GM18867 (cell line): ENCODE data around the gene TRUB1.
A peak's percentile ranks its signal among the peaks of the same experiment; 100 is the strongest.

Experiments
- ATAC-seq: cut with Tn5 transposase; IDR thresholded peaks from one replicate; pipeline ENCODE4 v1.9.1; 2021; ENCODE audit warnings: mild to moderate bottlenecking, moderate library complexity; ENCODE audit not compliant: unreplicated experiment

The TRUB1 gene

GRCh38 chr10:114973997-114974396 is 36.0 kb downstream of the TRUB1 start:
- ATAC-seq = no peak

- ATAC-seq = no peak
These were observed 36.6 kb downstream of the TRUB1 start for GRCh38 chr10:114974625-114975024.

GRCh38 chr10:114975091-114975490 is 37.1 kb downstream of the TRUB1 start:
- ATAC-seq = no peak

GRCh38 chr10:114982989-114983388 is 45.0 kb downstream of the TRUB1 start:
- ATAC-seq = no peak

- ATAC-seq = no peak
These were observed 50.0 kb downstream of the TRUB1 start for GRCh38 chr10:114987995-114988394.

- ATAC-seq = no peak
These were observed 52.6 kb downstream of the TRUB1 start for GRCh38 chr10:114990586-114990985.

- no peak for ATAC-seq
These were observed 53.0 kb downstream of the TRUB1 start for GRCh38 chr10:114990991-114991390.

- ATAC-seq = no peak
These were observed 54.3 kb downstream of the TRUB1 start for GRCh38 chr10:114992189-114992775.

GRCh38 chr10:114995468-114996247 is 57.7 kb downstream of the TRUB1 start:
- ATAC-seq = no peak

- ATAC-seq = no peak
These were observed 58.5 kb downstream of the TRUB1 start for GRCh38 chr10:114996542-114996941.

- ATAC-seq = no peak
These were observed 61.0 kb downstream of the TRUB1 start for GRCh38 chr10:114998993-114999392.

- ATAC-seq = peak; percentile 77
These were observed 63.7 kb downstream of the TRUB1 start for GRCh38 chr10:115001506-115002381.

- no peak for ATAC-seq
These were observed 65.4 kb downstream of the TRUB1 start for GRCh38 chr10:115003396-115003795.

- no peak for ATAC-seq
These were observed 66.4 kb downstream of the TRUB1 start for GRCh38 chr10:115004236-115004862.

- ATAC-seq = no peak
These were observed 67.8 kb downstream of the TRUB1 start for GRCh38 chr10:115005771-115006170.

GRCh38 chr10:115018185-115018931 is 80.4 kb downstream of the TRUB1 start:
- ATAC-seq = no peak

- no peak for ATAC-seq
These were observed 82.5 kb downstream of the TRUB1 start for GRCh38 chr10:115020449-115020848.

- peak; percentile 68 for ATAC-seq
These were observed 84.7 kb downstream of the TRUB1 start for GRCh38 chr10:115022733-115023132.

GRCh38 chr10:115023715-115024114 is 85.7 kb downstream of the TRUB1 start:
- ATAC-seq = no peak

GRCh38 chr10:115024371-115024770 is 86.4 kb downstream of the TRUB1 start:
- ATAC-seq = no peak
